ENCODE measurements around the gene CCDC86.

Gene CCDC86

GRCh38 chr11:60841797-60842667 is at the start of gene CCDC86:
Gene CCDC86 (plus strand): TSS chr11:60842113. CDS start chr11:60842125, 12 bp downstream.
- DNase-seq (ENCODE audit: low read depth): peak; percentile 97
- peak within 1 kb of the TSS; percentile 94 for H3K9ac ChIP-seq (ENCODE audit: low read length)
- H3K4me1 ChIP-seq (ENCODE audit: control insufficient read depth, insufficient read depth, low read length): peaks cover 47% of the 10 kb centered on the region
- H3K9me3 ChIP-seq (ENCODE audit: control insufficient read depth, low read length): no peaks in the 10 kb centered on the region
- H3K36me3 ChIP-seq (ENCODE audit: control insufficient read depth, insufficient read depth, low read length, severe bottlenecking): no peaks in the 10 kb centered on the region
- H3K27me3 ChIP-seq (replicated peaks; ENCODE audit: control insufficient read depth, insufficient read depth, low read length): peaks cover 9% of the 10 kb centered on the region
- H3K4me3 ChIP-seq (ENCODE audit: low read length): peak within 1 kb of the TSS; percentile 97

- no peak overlapping the region for H3K9ac ChIP-seq (ENCODE audit: low read length)
- no peak overlapping the region for H3K4me3 ChIP-seq (ENCODE audit: low read length)
- H3K36me3 ChIP-seq (ENCODE audit: control insufficient read depth, insufficient read depth, low read length, severe bottlenecking): no peaks in the 10 kb centered on the region
- H3K4me1 ChIP-seq (ENCODE audit: control insufficient read depth, insufficient read depth, low read length): peaks cover 6% of the 10 kb centered on the region
- H3K9me3 ChIP-seq (ENCODE audit: control insufficient read depth, low read length): peaks cover 20% of the 10 kb centered on the region
- DNase-seq (ENCODE audit: low read depth): no peak
- H3K27me3 ChIP-seq (replicated peaks; ENCODE audit: control insufficient read depth, insufficient read depth, low read length): peaks cover 42% of the 10 kb centered on the region
Measured at GRCh38 chr11:60792521-60792920, 49.4 kb upstream of the CCDC86 start.

GRCh38 chr11:60795291-60795690 is 46.6 kb upstream of the CCDC86 start:
- DNase-seq (ENCODE audit: low read depth): no peak
- peaks cover 62% of the 10 kb centered on the region for H3K27me3 ChIP-seq (replicated peaks; ENCODE audit: control insufficient read depth, insufficient read depth, low read length)
- no peaks in the 10 kb centered on the region for H3K36me3 ChIP-seq (ENCODE audit: control insufficient read depth, insufficient read depth, low read length, severe bottlenecking)
- H3K9ac ChIP-seq (ENCODE audit: low read length): no peak overlapping the region
- no peaks in the 10 kb centered on the region for H3K4me1 ChIP-seq (ENCODE audit: control insufficient read depth, insufficient read depth, low read length)
- H3K9me3 ChIP-seq (ENCODE audit: control insufficient read depth, low read length): peaks cover 22% of the 10 kb centered on the region
- H3K4me3 ChIP-seq (ENCODE audit: low read length): no peak overlapping the region

- peaks cover 57% of the 10 kb centered on the region for H3K27me3 ChIP-seq (replicated peaks; ENCODE audit: control insufficient read depth, insufficient read depth, low read length)
- DNase-seq (ENCODE audit: low read depth): no peak
- H3K36me3 ChIP-seq (ENCODE audit: control insufficient read depth, insufficient read depth, low read length, severe bottlenecking): no peaks in the 10 kb centered on the region
Measured at GRCh38 chr11:60797846-60798630, 43.9 kb upstream of the CCDC86 start.

GRCh38 chr11:60798631-60799030 is 43.3 kb upstream of the CCDC86 start:
- Histone ChIP-seq H3K36me3 (ENCODE audit: control insufficient read depth, insufficient read depth, low read length, severe bottlenecking) (no peaks in the 10 kb centered on the region), H3K4me3 (ENCODE audit: low read length) (no peak overlapping the region), H3K4me1 (ENCODE audit: control insufficient read depth, insufficient read depth, low read length) (no peaks in the 10 kb centered on the region), H3K27me3 (replicated peaks; ENCODE audit: control insufficient read depth, insufficient read depth, low read length) (peaks cover 56% of the 10 kb centered on the region), H3K9me3 (ENCODE audit: control insufficient read depth, low read length) (peaks cover 7% of the 10 kb centered on the region), H3K9ac (ENCODE audit: low read length) (no peak overlapping the region)
- DNase-seq (ENCODE audit: low read depth): no peak

More at GRCh38 chr11:60797846-60798630, 43.9 kb upstream of the CCDC86 start:
- Histone ChIP-seq H3K9ac (ENCODE audit: low read length) (no peak overlapping the region), H3K9me3 (ENCODE audit: control insufficient read depth, low read length) (peaks cover 7% of the 10 kb centered on the region), H3K4me3 (ENCODE audit: low read length) (no peak overlapping the region), H3K4me1 (ENCODE audit: control insufficient read depth, insufficient read depth, low read length) (no peaks in the 10 kb centered on the region)

- Histone ChIP-seq H3K9me3 (ENCODE audit: control insufficient read depth, low read length) (peaks cover 7% of the 10 kb centered on the region), H3K36me3 (ENCODE audit: control insufficient read depth, insufficient read depth, low read length, severe bottlenecking) (no peaks in the 10 kb centered on the region), H3K4me1 (ENCODE audit: control insufficient read depth, insufficient read depth, low read length) (no peaks in the 10 kb centered on the region), H3K4me3 (ENCODE audit: low read length) (no peak overlapping the region), H3K9ac (ENCODE audit: low read length) (no peak overlapping the region), H3K27me3 (replicated peaks; ENCODE audit: control insufficient read depth, insufficient read depth, low read length) (peaks cover 53% of the 10 kb centered on the region)
- DNase-seq (ENCODE audit: low read depth): no peak
Measured at GRCh38 chr11:60801194-60801593, 40.7 kb upstream of the CCDC86 start.

GRCh38 chr11:60803273-60803936 is 38.5 kb upstream of the CCDC86 start:
- Histone ChIP-seq H3K4me1 (ENCODE audit: control insufficient read depth, insufficient read depth, low read length) (no peaks in the 10 kb centered on the region), H3K36me3 (ENCODE audit: control insufficient read depth, insufficient read depth, low read length, severe bottlenecking) (no peaks in the 10 kb centered on the region), H3K9ac (ENCODE audit: low read length) (no peak overlapping the region), H3K9me3 (ENCODE audit: control insufficient read depth, low read length) (peaks cover 2% of the 10 kb centered on the region), H3K27me3 (replicated peaks; ENCODE audit: control insufficient read depth, insufficient read depth, low read length) (peaks cover 41% of the 10 kb centered on the region), H3K4me3 (ENCODE audit: low read length) (no peak overlapping the region)
- DNase-seq (ENCODE audit: low read depth): no peak

GRCh38 chr11:60809249-60809648 is 32.7 kb upstream of the CCDC86 start:
- no peak overlapping the region for H3K4me3 ChIP-seq (ENCODE audit: low read length)
- peaks cover 41% of the 10 kb centered on the region for H3K27me3 ChIP-seq (replicated peaks; ENCODE audit: control insufficient read depth, insufficient read depth, low read length)
- no peak overlapping the region for H3K9ac ChIP-seq (ENCODE audit: low read length)
- no peaks in the 10 kb centered on the region for H3K4me1 ChIP-seq (ENCODE audit: control insufficient read depth, insufficient read depth, low read length)
- DNase-seq (ENCODE audit: low read depth): no peak
- peaks cover 4% of the 10 kb centered on the region for H3K9me3 ChIP-seq (ENCODE audit: control insufficient read depth, low read length)
- H3K36me3 ChIP-seq (ENCODE audit: control insufficient read depth, insufficient read depth, low read length, severe bottlenecking): no peaks in the 10 kb centered on the region

GRCh38 chr11:60809691-60810090 is 32.2 kb upstream of the CCDC86 start:
- Histone ChIP-seq H3K4me1 (ENCODE audit: control insufficient read depth, insufficient read depth, low read length) (no peaks in the 10 kb centered on the region), H3K9ac (ENCODE audit: low read length) (no peak overlapping the region), H3K9me3 (ENCODE audit: control insufficient read depth, low read length) (peaks cover 4% of the 10 kb centered on the region), H3K36me3 (ENCODE audit: control insufficient read depth, insufficient read depth, low read length, severe bottlenecking) (no peaks in the 10 kb centered on the region), H3K27me3 (replicated peaks; ENCODE audit: control insufficient read depth, insufficient read depth, low read length) (peaks cover 41% of the 10 kb centered on the region), H3K4me3 (ENCODE audit: low read length) (no peak overlapping the region)
- no peak for DNase-seq (ENCODE audit: low read depth)

GRCh38 chr11:60810151-60810550 is 31.8 kb upstream of the CCDC86 start:
- H3K27me3 ChIP-seq (replicated peaks; ENCODE audit: control insufficient read depth, insufficient read depth, low read length): peaks cover 41% of the 10 kb centered on the region
- H3K4me1 ChIP-seq (ENCODE audit: control insufficient read depth, insufficient read depth, low read length): no peaks in the 10 kb centered on the region
- DNase-seq (ENCODE audit: low read depth): no peak
- H3K4me3 ChIP-seq (ENCODE audit: low read length): no peak overlapping the region
- H3K9me3 ChIP-seq (ENCODE audit: control insufficient read depth, low read length): peaks cover 4% of the 10 kb centered on the region
- no peaks in the 10 kb centered on the region for H3K36me3 ChIP-seq (ENCODE audit: control insufficient read depth, insufficient read depth, low read length, severe bottlenecking)
- no peak overlapping the region for H3K9ac ChIP-seq (ENCODE audit: low read length)

- Histone ChIP-seq H3K9ac (ENCODE audit: low read length) (no peak overlapping the region), H3K4me3 (ENCODE audit: low read length) (no peak overlapping the region), H3K27me3 (replicated peaks; ENCODE audit: control insufficient read depth, insufficient read depth, low read length) (peaks cover 37% of the 10 kb centered on the region), H3K9me3 (ENCODE audit: control insufficient read depth, low read length) (peaks cover 4% of the 10 kb centered on the region), H3K36me3 (ENCODE audit: control insufficient read depth, insufficient read depth, low read length, severe bottlenecking) (no peaks in the 10 kb centered on the region), H3K4me1 (ENCODE audit: control insufficient read depth, insufficient read depth, low read length) (no peaks in the 10 kb centered on the region)
- no peak for DNase-seq (ENCODE audit: low read depth)
Measured at GRCh38 chr11:60810569-60810968, 31.3 kb upstream of the CCDC86 start.
